SK-N-SH treated with all-trans-retinoic acid at 6 μM for 48 hours (cell line): ENCODE data around the gene RAB7A.

Experiments used
- BACH2 ChIP-seq: fragments of 250-450 bp; sonication (Bioruptor Pico); IDR thresholded peaks from 2 replicates; pipeline ENCODE4 v1.9.0; 2021; ENCODE audit warnings: mild to moderate bottlenecking, borderline replicate concordance
- CREB5 ChIP-seq: fragments of 250-450 bp; sonication (Bioruptor Pico); IDR thresholded peaks from 2 replicates; pipeline ENCODE4 v1.5.1; 2020; ENCODE audit warnings: low read depth, mild to moderate bottlenecking, moderate library complexity
- CSDC2 ChIP-seq: fragments of 250-450 bp; sonication (Bioruptor Pico); IDR thresholded peaks from 2 replicates; pipeline ENCODE4 v1.5.0; 2020; ENCODE audit warnings: mild to moderate bottlenecking, moderate library complexity
- ESRRG ChIP-seq: fragments of 250-450 bp; sonication (Bioruptor Pico); IDR thresholded peaks from 2 replicates; pipeline ENCODE4 v1.6.1; 2021; ENCODE audit warnings: mild to moderate bottlenecking
- GLIS3 ChIP-seq: fragments of 250-450 bp; sonication (Bioruptor Pico); IDR thresholded peaks from 2 replicates; pipeline ENCODE4 v1.5.0; 2020; ENCODE audit warnings: mild to moderate bottlenecking, moderate library complexity
- ISL1 ChIP-seq: fragments of 250-450 bp; sonication (Bioruptor Pico); IDR thresholded peaks from 2 replicates; pipeline ENCODE4 v2.1.2; 2022; ENCODE audit warnings: mild to moderate bottlenecking, moderate library complexity
- OSR1 ChIP-seq: fragments of 250-450 bp; sonication (Bioruptor Pico); IDR thresholded peaks from 2 replicates; pipeline ENCODE4 v1.8.0; 2022; ENCODE audit warnings: moderate library complexity, mild to moderate bottlenecking, inconsistent platforms
- PATZ1 ChIP-seq: fragments of 250-450 bp; sonication (Bioruptor Pico); IDR thresholded peaks from 2 replicates; pipeline ENCODE4 v1.8.0; 2020; ENCODE audit warnings: mild to moderate bottlenecking, moderate library complexity, borderline replicate concordance
- RARB ChIP-seq: fragments of 250-450 bp; sonication (Bioruptor Pico); IDR thresholded peaks from 2 replicates; pipeline ENCODE4 v1.8.0; 2021; ENCODE audit warnings: mild to moderate bottlenecking, moderate library complexity
- TOX ChIP-seq: fragments of 250-450 bp; sonication (Bioruptor Pico); IDR thresholded peaks from 2 replicates; pipeline ENCODE4 v1.8.0; 2021; ENCODE audit warnings: mild to moderate bottlenecking, moderate library complexity, borderline replicate concordance
- ZFP3 ChIP-seq: fragments of 250-450 bp; sonication (Bioruptor Pico); IDR thresholded peaks from 2 replicates; pipeline ENCODE4 v1.5.0; 2020; ENCODE audit warnings: mild to moderate bottlenecking, moderate library complexity
- ZNF565 ChIP-seq: fragments of 450-650 bp; formaldehyde crosslinking; conservative IDR thresholded peaks from 2 replicates; pipeline ENCODE4 v1.5.0; 2020; ENCODE audit warnings: low read depth, mild to moderate bottlenecking, moderate library complexity
- ZNF70 ChIP-seq: fragments of 450-650 bp; formaldehyde crosslinking; IDR thresholded peaks from 2 replicates; pipeline ENCODE4 v1.5.0; 2020; ENCODE audit warnings: mild to moderate bottlenecking, moderate library complexity

- TF ChIP-seq CSDC2 (CRISPR knock-in tag), result no peak
- no peak for TF ChIP-seq ZFP3 (CRISPR knock-in tag)
- TF ChIP-seq CREB5 (CRISPR knock-in tag), result no peak
- no peak for TF ChIP-seq ISL1 (CRISPR knock-in tag)
- no peak for TF ChIP-seq BACH2 (CRISPR knock-in tag)
- no peak for TF ChIP-seq PATZ1 (CRISPR knock-in tag)
- TF ChIP-seq ESRRG (CRISPR knock-in tag), result no peak
- TF ChIP-seq ZNF565, result no peak
- TF ChIP-seq RARB, result no peak
- TF ChIP-seq OSR1 (CRISPR knock-in tag), result no peak
- TF ChIP-seq ZNF70 (CRISPR knock-in tag), result no peak
- no peak for TF ChIP-seq GLIS3
- no peak for TF ChIP-seq TOX (CRISPR knock-in tag)
These were observed 2.0 kb downstream of the RAB7A start for GRCh38 chr3:128727996-128728395.
